Astrocyte of the cerebellum (primary cell): ENCODE data around the gene PLGRKT.

Source experiments
- DNase-seq: peaks from one replicate; pipeline ENCODE4 v3.0.0-alpha.2; 2011; ENCODE audit warnings: low read depth
- H3K4me3 ChIP-seq: 2 replicates; pipeline ENCODE4 v1.5.1; 2011; ENCODE audit warnings: mild to moderate bottlenecking, low read depth, low read length, moderate library complexity
- CTCF ChIP-seq: IDR thresholded peaks from 2 replicates; pipeline ENCODE4 v1.5.1; 2012; ENCODE audit warnings: low read length, low read depth, moderate library complexity, mild to moderate bottlenecking; ENCODE audit errors: missing control alignments
- in situ Hi-C: cut with HindIII; loops from 2 replicates; pipeline ENCODE4 v1.10.0; 2017; ENCODE audit warnings: low sequenced_read_pairs

PLGRKT gene

GRCh38 chr9:5430912-5431311, 6.8 kb downstream of the PLGRKT start:
- no peak overlapping the region for H3K4me3 ChIP-seq
- no peak for DNase-seq
- in situ Hi-C loops = no loop called here
- peak; percentile 11 for TF ChIP-seq CTCF

GRCh38 chr9:5429873-5430564, 7.7 kb downstream of the PLGRKT start:
- no peak overlapping the region for H3K4me3 ChIP-seq
- TF ChIP-seq CTCF = no peak
- no peak for DNase-seq
- in situ Hi-C loops = no loop called here

GRCh38 chr9:5428794-5429528, 8.8 kb downstream of the PLGRKT start:
- no peak for DNase-seq
- in situ Hi-C loops = no loop called here

GRCh38 chr9:5428172-5428571, 9.6 kb downstream of the PLGRKT start:
- no peak for DNase-seq
- no peak overlapping the region for H3K4me3 ChIP-seq
- in situ Hi-C loops = no loop called here
- no peak for TF ChIP-seq CTCF

More at GRCh38 chr9:5428794-5429528, 8.8 kb downstream of the PLGRKT start:
- TF ChIP-seq CTCF = no peak
- no peak overlapping the region for H3K4me3 ChIP-seq

- in situ Hi-C loops = no loop called here
- no peak for TF ChIP-seq CTCF
Observed at GRCh38 chr9:5427005-5427404, 10.7 kb downstream of the PLGRKT start.

GRCh38 chr9:5425006-5425628, 12.6 kb downstream of the PLGRKT start:
- peak; percentile 33 for TF ChIP-seq CTCF
- no peak for DNase-seq
- in situ Hi-C loops = no loop called here
- H3K4me3 ChIP-seq = no peak overlapping the region

More at GRCh38 chr9:5427005-5427404, 10.7 kb downstream of the PLGRKT start:
- no peak for DNase-seq
- H3K4me3 ChIP-seq = no peak overlapping the region
